HL-60/S4 treated with phorbol 12-myristate 13-acetate at 8.2 ng/mL for 4 days and 3 days (cell line): ENCODE data around the gene ATP5ME.

Source experiments
- in situ Hi-C: fragments of 300-500 bp; cut with MboI; formaldehyde crosslinking; loops from 2 replicates; pipeline ENCODE4 v1.15.0; 2022; ENCODE audit warnings: low sequenced_read_pairs

ATP5ME gene

DNA sequence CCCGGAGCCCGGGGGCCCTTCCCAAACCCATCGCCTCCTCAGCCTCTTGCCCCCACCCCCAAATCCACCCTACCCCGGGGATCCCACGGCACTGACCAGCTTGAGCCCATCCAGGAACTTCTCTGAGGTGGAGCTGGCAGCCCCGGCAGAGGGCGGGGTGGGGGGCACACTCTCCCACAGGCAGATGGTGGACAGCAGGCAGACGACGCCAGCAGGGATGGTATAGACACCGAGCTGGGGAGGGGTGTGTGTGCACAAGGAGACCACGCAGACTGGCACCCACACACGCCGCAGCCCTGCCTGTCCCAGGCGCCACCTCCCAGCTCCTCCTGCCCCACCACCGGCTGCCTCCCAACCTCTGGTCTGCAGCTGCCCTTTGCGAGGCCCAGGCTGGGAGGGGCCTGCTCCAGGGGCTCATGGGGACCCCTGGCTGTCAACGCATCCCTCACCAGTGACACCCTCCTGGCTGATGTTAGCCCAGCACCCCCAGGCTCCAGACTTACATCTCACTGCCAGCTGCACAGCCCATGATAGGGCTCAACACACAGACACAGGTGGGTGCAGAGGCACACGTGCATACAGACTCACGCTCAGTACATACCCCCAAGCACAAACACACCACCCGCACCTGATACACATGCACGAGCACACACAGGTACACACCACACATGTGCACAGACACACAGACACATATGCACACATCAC is 10.7 kb upstream of the ATP5ME start:
- in situ Hi-C loops: no loop called here

DNA sequence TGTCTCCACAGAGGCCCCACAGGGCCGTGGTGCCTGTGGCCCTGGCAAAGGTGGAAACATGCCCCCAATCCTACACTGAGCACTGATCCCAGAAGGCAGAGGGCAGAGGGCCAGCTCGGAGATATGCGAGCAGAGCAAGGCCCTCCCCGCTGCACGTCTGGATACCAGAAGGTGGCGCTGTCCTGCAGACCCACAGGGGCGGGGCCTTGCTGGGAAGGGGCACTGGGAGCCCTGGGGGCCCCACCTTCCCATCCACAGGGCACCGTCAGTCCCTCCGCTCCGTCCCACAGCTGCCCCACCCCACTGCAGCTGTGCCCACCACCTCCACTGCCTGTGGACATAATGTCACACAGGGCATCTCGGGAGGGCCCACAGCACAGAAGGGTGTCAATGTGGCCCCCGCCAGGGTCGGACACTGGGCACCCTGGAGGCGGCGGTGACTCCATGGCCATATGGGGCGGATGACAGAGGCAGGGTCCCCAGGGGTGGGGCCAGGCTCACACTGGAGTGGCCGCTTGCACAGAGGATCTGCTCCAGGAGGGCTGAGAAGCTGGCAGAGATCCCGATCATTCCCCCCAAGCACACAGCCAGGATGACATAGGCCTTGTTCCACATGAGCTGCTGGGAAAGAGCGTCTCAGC is 10.0 kb upstream of the ATP5ME start:
- in situ Hi-C loops: no loop called here

DNA sequence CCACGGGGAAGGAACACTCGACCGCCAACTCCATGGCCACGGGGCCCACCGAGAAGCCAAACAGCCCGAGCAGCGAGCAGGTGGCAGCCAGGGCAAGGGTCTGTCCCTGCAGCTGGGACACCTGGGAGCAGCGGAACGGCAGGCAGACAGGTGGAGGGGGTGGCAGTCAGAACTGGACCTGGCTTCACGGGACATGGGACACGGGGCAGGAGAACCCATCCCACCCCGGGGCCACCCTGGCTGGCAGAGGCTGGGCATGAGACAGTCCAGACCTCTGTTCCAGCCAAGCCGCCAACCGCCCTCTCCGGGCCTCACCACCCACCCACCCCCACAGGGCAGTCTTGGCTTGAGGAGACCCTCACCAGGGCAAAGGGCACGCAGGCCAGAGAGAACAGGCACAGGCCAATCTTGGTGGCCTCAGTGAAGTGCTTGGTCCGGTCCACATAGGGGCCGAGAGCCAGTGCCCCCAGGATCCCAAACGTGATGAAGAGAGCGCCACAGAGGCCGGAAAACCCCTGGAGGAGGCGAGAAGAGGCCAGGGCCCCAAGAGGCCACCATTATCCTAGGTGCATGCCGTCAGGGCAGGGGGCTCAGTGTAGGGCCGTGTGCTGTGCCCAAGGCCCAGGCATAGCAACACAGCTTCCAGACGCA is 9.3 kb upstream of the ATP5ME start:
- in situ Hi-C loops: no loop called here

GRCh38 chr4:682490-683172 is 8.6 kb upstream of the ATP5ME start:
- in situ Hi-C loops: no loop called here

DNA sequence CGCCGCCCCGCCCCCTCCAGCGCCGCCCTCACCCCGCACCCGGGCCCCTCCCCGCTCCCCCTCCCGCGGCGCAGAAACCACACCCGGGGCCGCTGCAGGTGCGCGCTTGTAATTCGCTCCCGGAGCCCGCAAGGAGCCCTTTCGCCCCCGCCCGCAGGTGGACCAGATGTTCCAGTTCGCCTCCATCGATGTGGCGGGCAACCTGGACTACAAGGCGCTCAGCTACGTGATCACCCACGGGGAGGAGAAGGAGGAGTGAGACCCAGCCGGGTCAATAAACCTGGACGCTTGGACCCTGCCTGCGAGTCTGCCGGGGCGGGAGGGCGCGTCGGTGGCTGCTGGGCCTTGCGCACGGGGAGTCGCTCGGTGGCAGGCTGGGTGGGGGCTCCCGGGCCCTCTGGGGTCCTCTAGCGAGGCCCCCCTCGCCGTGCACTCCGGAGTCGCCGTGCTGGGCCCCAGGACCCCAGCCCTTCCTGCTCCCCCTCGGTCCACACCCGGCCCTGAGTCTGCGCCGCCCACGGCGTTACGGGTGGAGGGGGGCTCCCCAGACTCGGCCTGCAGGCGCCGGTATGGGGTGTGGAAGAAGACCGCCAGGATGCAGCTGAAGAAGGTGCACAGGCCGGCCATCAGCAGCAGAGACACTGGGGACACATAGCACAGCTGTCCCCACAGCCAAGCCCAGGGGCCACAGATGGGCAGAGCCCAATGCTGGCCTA is 7.8 kb upstream of the ATP5ME start:
- in situ Hi-C loops: no loop called here

DNA sequence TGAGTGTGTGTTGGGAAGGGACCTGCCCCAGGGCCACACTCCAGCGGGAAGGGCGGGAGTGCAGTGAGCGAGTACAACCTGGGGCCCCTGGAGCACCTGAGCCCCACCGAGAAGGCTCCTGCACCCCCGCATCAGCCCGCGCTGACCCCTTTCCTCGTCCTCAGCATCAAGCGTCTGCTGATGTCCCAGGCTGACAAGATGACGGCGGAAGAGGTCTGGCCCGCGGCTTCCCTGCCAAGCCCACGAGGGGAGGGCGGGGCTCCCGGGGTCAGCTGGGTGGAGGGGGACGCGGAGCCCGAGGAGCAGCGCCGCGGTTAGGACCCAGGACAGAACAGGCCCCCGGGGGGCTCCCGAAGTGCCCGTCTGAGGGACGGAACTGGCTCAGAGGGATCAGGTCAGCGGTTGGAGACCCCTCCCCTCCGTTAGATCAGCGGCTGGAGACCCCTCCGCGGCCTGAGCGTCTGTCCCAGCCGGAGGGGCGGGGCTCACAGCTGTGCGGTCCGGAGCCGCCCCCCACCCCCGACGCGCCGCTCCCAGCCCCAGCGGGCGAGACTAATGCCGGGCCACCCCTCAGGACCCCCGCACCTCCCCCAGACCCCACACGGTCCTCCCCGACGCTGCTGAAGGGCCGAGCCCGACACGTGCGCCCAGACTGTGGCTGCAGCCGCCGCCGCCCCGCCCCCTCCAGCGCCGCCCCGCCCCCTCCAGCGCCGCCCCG is 7.0 kb upstream of the ATP5ME start:
- in situ Hi-C loops: no loop called here

GRCh38 chr4:680551-680927 is 6.5 kb upstream of the ATP5ME start:
- in situ Hi-C loops: no loop called here

GRCh38 chr4:680091-680490 is 6.0 kb upstream of the ATP5ME start:
- in situ Hi-C loops: no loop called here

DNA sequence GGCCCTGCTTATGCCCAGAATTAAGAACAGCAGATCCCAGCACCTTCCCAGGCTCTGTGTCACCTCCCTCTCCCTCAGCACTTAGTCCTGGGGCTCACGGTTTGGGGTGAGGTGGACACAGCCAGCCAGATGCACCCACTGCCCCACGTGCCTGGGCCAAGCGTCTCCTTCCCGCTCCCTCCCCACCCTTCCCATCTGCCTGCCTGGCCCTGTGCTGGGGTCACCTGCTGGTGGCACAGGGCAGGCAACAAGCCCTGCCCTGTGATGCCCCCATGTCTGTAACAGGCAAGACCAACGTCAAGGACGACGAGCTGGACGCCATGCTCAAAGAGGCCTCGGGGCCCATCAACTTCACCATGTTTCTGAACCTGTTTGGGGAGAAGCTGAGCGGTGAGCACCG is 5.6 kb upstream of the ATP5ME start:
- in situ Hi-C loops: no loop called here

- in situ Hi-C loops: no loop called here
Measured at GRCh38 chr4:679104-679481, 5.0 kb upstream of the ATP5ME start.

DNA sequence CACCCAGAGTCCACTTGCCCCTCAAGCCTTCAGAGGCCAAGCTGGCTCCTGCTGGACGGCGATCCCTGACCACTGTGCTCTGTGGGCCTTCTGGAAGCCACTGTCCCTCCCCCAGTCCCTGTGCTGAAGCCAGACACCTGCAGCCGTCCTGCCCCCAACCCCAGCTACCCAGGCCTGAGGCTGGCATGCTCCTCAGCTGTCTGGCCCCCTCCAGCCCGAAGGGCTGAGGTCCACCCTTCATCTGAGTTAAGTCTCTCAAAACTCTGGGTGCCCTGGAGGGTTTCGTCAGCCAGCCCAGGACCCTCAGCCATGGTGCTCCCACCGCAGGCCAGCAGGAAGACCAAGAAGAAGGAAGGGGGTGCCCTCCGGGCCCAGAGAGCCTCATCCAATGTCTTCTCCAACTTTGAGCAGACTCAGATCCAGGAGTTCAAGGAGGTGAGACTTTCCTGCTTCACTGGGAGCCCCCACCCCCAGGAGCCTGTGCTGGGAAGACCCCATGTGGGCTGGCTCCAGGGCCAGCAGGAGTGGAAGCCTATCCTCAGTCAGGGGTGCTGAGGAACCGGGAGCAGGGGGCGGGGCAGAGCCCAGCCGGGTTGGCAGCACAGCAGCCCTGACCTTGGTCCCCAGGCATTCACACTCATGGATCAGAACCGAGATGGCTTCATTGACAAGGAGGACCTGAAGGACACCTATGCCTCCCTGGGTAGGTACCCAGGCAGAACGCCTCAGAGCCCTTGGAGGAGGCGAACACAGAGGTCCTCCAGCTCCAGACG is 4.4 kb upstream of the ATP5ME start:
- in situ Hi-C loops: no loop called here

DNA sequence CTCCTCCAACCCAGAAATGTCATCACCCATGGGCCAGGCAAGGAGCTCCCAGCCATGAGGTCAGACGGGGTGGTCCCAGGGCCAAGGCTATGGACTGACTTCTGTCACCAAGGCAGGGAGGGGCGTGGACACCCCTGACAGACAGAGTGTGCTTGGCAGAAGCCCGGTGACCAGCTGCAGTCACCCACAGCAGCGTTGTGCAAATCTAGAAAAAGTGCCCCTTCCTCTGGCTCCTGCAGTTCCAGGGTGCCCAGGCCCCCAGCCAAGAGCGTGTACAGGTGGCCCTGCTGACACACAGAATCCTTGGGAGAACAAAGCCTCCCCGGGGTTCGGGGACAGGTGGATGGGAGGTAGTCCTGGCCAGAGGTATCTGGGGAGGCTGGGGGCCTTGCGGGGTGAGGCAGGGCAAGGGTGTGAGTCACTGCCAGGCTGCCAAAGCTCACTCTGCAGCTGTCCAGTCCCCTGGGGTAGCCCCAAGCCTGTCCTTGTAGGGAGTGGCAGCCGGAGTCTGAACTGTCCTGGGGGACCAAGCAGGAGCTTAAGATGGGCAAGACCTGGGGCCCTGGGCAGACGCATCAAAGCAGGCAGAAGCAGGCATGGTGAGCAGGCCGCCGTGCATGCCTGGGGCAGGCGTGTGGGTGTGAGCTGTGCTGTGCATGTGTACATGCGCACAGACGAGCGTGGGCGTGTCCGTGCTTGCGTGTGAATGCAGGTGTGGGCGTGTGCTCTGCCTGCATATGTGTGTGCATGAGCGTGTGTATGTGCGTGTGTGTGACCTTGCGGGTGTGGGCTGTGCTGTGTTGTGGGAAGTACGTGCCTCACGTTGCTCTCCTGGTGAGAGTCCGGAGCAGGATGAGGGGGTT is 3.6 kb upstream of the ATP5ME start:
- in situ Hi-C loops: no loop called here

- in situ Hi-C loops: no loop called here
Measured at GRCh38 chr4:676871-677235, 2.8 kb upstream of the ATP5ME start.

GRCh38 chr4:675980-676870 is 2.1 kb upstream of the ATP5ME start:
- in situ Hi-C loops: no loop called here

DNA sequence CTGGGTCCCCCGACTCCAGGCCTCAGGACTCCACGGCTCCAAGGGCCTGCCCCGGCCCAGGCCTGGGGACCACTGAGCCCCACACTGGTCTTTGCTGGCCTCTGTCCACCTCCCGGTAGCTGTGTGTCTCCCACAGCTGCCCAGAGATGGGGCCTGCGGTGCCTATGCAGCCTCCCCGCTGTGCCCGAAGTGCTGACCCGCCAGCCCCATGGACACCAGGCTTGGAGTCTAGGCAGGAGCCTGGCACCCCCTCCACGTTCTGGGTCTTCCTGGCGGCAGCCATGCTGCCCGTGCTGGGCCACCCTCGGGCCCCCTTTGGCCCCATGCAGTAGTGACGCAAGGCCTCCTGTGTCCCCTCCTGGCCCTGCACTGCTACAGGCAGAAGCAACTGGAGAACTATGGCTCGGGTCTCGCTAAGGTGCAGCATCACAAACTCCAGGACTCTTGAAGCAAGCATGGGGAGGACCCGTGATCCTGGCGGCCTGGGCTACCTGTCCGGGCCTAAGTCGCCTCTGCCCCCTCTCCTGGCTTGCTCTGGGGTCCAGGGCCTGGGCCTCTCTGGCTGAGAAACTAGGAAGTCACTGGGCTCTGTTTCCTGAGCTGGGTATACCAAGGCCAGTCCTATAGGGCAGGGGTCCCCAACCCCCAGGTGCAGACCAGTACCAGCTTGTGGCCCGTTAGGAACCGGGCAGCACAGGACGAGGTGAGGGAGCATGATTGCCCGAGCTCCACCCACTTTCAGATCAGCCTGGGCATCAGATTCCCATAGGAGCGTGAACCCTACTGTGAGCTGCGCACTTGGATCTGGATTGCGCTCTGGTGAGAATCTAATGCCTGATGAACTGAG is 1.2 kb upstream of the ATP5ME start:
- in situ Hi-C loops: no loop called here

DNA sequence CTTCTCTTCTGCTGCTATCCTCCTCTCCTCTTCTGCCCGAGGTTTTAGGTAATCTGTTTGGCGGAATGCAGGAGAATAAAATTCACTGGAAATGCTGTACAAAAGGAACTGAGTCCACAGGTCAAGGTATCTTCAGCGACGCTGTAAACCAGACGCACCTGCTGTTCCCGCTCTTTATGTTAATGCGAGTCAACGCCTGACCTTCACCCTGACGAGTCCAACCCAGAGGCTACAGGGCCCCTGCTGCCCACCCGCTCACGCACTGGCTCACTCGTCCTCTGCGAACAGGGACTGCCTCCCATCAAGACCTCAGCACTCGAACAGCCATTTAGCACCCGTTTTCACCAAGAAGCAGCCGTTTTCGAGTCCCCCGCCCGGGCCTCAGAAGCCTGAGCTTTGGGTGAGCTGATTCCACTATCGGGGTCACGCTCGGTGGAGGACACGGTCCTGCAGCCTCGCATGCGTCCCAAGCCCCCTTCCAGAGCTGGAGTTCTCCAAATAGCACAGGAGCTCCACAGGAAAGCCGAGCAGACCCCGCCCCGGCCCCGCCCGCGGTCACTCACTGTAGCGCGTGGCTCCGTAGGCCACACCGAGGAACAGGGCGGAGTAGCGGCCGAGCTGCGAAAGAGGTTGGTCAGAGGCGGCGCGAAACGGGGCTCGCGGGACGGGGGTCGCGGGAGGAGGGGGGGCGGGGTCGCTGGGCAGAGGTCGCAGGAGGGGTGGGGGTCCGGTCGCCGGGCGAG is 556 bp downstream of the ATP5ME start:
- in situ Hi-C loops: no loop called here
